GM23338 (cell line): ENCODE data around the gene DNAJC17. TPM values are rescaled to one million over a fixed set of nuclear protein-coding genes. Genes with fewer than 3 reads are reported as not detected.

Experiments used
- ATAC-seq: fragments of 200-7000 bp; cut with Tn5 transposase; 3 replicates; pipeline ENCODE4 v1.9.1; 2020
- DNase-seq: peaks from one replicate; pipeline ENCODE4 v3.0.0-alpha.2; 2015; ENCODE audit warnings: low spot score
- H2AFZ ChIP-seq: fragments of 200-600 bp; sonication (generic); 2 replicates; pipeline ENCODE4 v1.8.0; 2016; ENCODE audit warnings: antibody characterized with exemption, mild to moderate bottlenecking, moderate library complexity
- H3F3A ChIP-seq: fragments of 200-600 bp; sonication (generic); replicated peaks from 2 replicates; pipeline ENCODE4 v1.8.0; 2017; ENCODE audit warnings: antibody characterized with exemption, mixed run types, low read depth
- H3K27ac ChIP-seq: fragments of 200-600 bp; sonication (generic); 2 replicates; pipeline ENCODE4 v1.6.1; 2016; ENCODE audit warnings: low read depth
- H3K27me3 ChIP-seq: fragments of 200-600 bp; sonication (generic); 2 replicates; pipeline ENCODE4 v1.8.0; 2016; ENCODE audit warnings: mild to moderate bottlenecking, mixed run types, moderate library complexity; ENCODE audit not compliant: insufficient read depth
- H3K36me3 ChIP-seq: fragments of 200-600 bp; sonication (generic); 2 replicates; pipeline ENCODE4 v1.8.0; 2016; ENCODE audit warnings: mild to moderate bottlenecking; ENCODE audit not compliant: insufficient read depth
- H3K4me1 ChIP-seq: fragments of 200-600 bp; sonication (generic); 2 replicates; pipeline ENCODE4 v1.8.0; 2016; ENCODE audit warnings: mild to moderate bottlenecking, moderate library complexity; ENCODE audit not compliant: insufficient read depth
- H3K4me2 ChIP-seq: fragments of 200-600 bp; sonication (generic); 2 replicates; pipeline ENCODE4 v1.7.1; 2017; ENCODE audit warnings: mixed run types
- H3K4me3 ChIP-seq: fragments of 200-600 bp; sonication (generic); 2 replicates; pipeline ENCODE4 v1.6.1; 2016; ENCODE audit warnings: mixed run types
- H3K79me2 ChIP-seq: fragments of 200-600 bp; sonication (generic); replicated peaks from 2 replicates; pipeline ENCODE4 v1.8.0; 2017; ENCODE audit warnings: mild to moderate bottlenecking; ENCODE audit not compliant: insufficient read depth
- H3K9me2 ChIP-seq: fragments of 200-600 bp; sonication (generic); 2 replicates; pipeline ENCODE4 v1.8.0; 2017; ENCODE audit not compliant: insufficient read depth
- H4K20me1 ChIP-seq: fragments of 200-600 bp; sonication (generic); replicated peaks from 2 replicates; pipeline ENCODE4 v1.8.0; 2017; ENCODE audit warnings: mild to moderate bottlenecking; ENCODE audit not compliant: insufficient read depth
- H3K27ac Mint-ChIP-seq: 2 replicates; pipeline ENCODE4 v1.8.0; 2020; ENCODE audit warnings: inconsistent platforms, mild to moderate bottlenecking, moderate library complexity, mixed read lengths
- H3K27me3 Mint-ChIP-seq: 3 replicates; pipeline ENCODE4 v1.8.0; 2022; ENCODE audit warnings: low read depth, mild to moderate bottlenecking, moderate library complexity, mixed read lengths, inconsistent platforms; ENCODE audit not compliant: insufficient read depth, poor library complexity
- H3K36me3 Mint-ChIP-seq: 3 replicates; pipeline ENCODE4 v1.8.0; 2021; ENCODE audit warnings: low read depth, mild to moderate bottlenecking, inconsistent platforms, moderate library complexity, mixed read lengths
- H3K4me1 Mint-ChIP-seq: 3 replicates; pipeline ENCODE4 v1.8.0; 2020; ENCODE audit warnings: mild to moderate bottlenecking, inconsistent platforms, mixed read lengths
- H3K4me3 Mint-ChIP-seq: 3 replicates; pipeline ENCODE4 v1.8.0; 2021; ENCODE audit warnings: moderate library complexity, mild to moderate bottlenecking, inconsistent platforms, mixed read lengths
- H3K9me3 Mint-ChIP-seq: 3 replicates; pipeline ENCODE4 v1.8.0; 2020; ENCODE audit warnings: moderate library complexity, mild to moderate bottlenecking, inconsistent platforms, mixed read lengths
- CREB1 ChIP-seq: fragments of 250-450 bp; sonication (Bioruptor Pico); IDR thresholded peaks from 2 replicates; pipeline ENCODE4 v1.5.0; 2020; ENCODE audit warnings: low read depth, mild to moderate bottlenecking, moderate library complexity
- ETS1 ChIP-seq: IDR thresholded peaks from 2 replicates; pipeline ENCODE4 v1.6.1; 2016; ENCODE audit warnings: antibody characterized with exemption
- EZH2 ChIP-seq: fragments of 200-600 bp; sonication (generic); IDR thresholded peaks from one replicate; pipeline ENCODE4 v1.8.0; 2017; ENCODE audit warnings: antibody characterized with exemption, mild to moderate bottlenecking, low read depth; ENCODE audit not compliant: unreplicated experiment
- EZH2phosphoT487 ChIP-seq: fragments of 200-600 bp; sonication (generic); IDR thresholded peaks from one replicate; pipeline ENCODE4 v1.8.1; 2018; ENCODE audit warnings: antibody characterized with exemption; ENCODE audit not compliant: unreplicated experiment
- JUNB ChIP-seq: IDR thresholded peaks from one replicate; pipeline ENCODE4 v1.6.1; 2016; ENCODE audit warnings: antibody characterized with exemption; ENCODE audit not compliant: unreplicated experiment
- NANOG ChIP-seq: IDR thresholded peaks from 2 replicates; pipeline ENCODE4 v1.6.1; 2016; ENCODE audit warnings: antibody characterized with exemption, borderline replicate concordance
- POLR2AphosphoS5 ChIP-seq: IDR thresholded peaks from 2 replicates; pipeline ENCODE4 v1.6.1; 2016; ENCODE audit warnings: antibody characterized with exemption, low read depth
- REST ChIP-seq: IDR thresholded peaks from one replicate; pipeline ENCODE4 v1.6.1; 2018; ENCODE audit warnings: antibody characterized with exemption; ENCODE audit not compliant: unreplicated experiment
- STAT1 ChIP-seq: IDR thresholded peaks from one replicate; pipeline ENCODE4 v1.6.1; 2016; ENCODE audit warnings: antibody characterized with exemption; ENCODE audit not compliant: unreplicated experiment
- ZNF114 ChIP-seq: fragments of 250-450 bp; sonication (Bioruptor Pico); IDR thresholded peaks from 2 replicates; pipeline ENCODE4 v1.5.0; 2020; ENCODE audit warnings: mild to moderate bottlenecking, moderate library complexity
- ZNF331 ChIP-seq: fragments of 250-450 bp; sonication (Bioruptor Pico); IDR thresholded peaks from 2 replicates; pipeline ENCODE4 v1.5.0; 2020; ENCODE audit warnings: low read depth, mild to moderate bottlenecking, moderate library complexity
- polyA plus RNA-seq: library from polyadenylated mRNA; unstranded; fragments of >200 nt; fragmentation: Nextera tagmentation; extraction: Ambion mirVana; gene quantifications from 2 replicates; pipeline ENCODE4 v1.2.1, GENCODE V29; 2016
- total RNA-seq: library from RNA; depleted of rRNA; stranded (reverse); fragments of >200 nt; shearing (Covaris generic); gene quantifications from 2 replicates; pipeline ENCODE4 v1.2.3, GENCODE V29; 2014
- TF ChIP-seq, protein P1 (sequence below): fragments of 250-450 bp; sonication (Bioruptor Pico); IDR thresholded peaks from 2 replicates; pipeline ENCODE4 v1.5.0; 2020; ENCODE audit warnings: mild to moderate bottlenecking, moderate library complexity
- TF ChIP-seq, protein P2 (sequence below), 2 experiments: fragments of 200-600 bp in 1 of 2; sonication (generic) in 1 of 2; conservative IDR thresholded peaks; 2 replicates each; pipeline versions ENCODE4 v1.5.1 to v1.6.1; 2016 to 2017; ENCODE audit warnings: antibody characterized with exemption in 2 of 2, low read depth in 2 of 2, mild to moderate bottlenecking in 2 of 2, moderate library complexity in 1 of 2

Gene DNAJC17
- total and polyA plus RNA-seq, 2 experiments from 2014 or later, result 23.0 to 77.6 TPM

GRCh38 chr15:40831861-40832260, 24.6 kb upstream of the DNAJC17 start:
- Mint-ChIP-seq H3K4me3 (no peak overlapping the region), H3K36me3 (no peaks in the 10 kb centered on the region; the same call in 2 of the 3 replicates), H3K9me3 (no peaks in the 10 kb centered on the region), H3K4me1 (peaks cover 6% of the 10 kb centered on the region; the same call in 2 of the 3 replicates), H3K27ac (no peak overlapping the region), H3K27me3 (no peaks in the 10 kb centered on the region)
- no peaks in the 10 kb centered on the region for H3F3A ChIP-seq
- TF ChIP-seq EZH2phosphoT487 (no peak), STAT1 (no peak), POLR2AphosphoS5 (no peak), JUNB (no peak), ETS1 (no peak), REST (no peak), EZH2 (no peak), ZNF331 (CRISPR knock-in tag) (no peak), NANOG (no peak), CREB1 (CRISPR knock-in tag) (no peak), ZNF114 (CRISPR knock-in tag) (no peak)
- TF ChIP-seq, protein P1, sequence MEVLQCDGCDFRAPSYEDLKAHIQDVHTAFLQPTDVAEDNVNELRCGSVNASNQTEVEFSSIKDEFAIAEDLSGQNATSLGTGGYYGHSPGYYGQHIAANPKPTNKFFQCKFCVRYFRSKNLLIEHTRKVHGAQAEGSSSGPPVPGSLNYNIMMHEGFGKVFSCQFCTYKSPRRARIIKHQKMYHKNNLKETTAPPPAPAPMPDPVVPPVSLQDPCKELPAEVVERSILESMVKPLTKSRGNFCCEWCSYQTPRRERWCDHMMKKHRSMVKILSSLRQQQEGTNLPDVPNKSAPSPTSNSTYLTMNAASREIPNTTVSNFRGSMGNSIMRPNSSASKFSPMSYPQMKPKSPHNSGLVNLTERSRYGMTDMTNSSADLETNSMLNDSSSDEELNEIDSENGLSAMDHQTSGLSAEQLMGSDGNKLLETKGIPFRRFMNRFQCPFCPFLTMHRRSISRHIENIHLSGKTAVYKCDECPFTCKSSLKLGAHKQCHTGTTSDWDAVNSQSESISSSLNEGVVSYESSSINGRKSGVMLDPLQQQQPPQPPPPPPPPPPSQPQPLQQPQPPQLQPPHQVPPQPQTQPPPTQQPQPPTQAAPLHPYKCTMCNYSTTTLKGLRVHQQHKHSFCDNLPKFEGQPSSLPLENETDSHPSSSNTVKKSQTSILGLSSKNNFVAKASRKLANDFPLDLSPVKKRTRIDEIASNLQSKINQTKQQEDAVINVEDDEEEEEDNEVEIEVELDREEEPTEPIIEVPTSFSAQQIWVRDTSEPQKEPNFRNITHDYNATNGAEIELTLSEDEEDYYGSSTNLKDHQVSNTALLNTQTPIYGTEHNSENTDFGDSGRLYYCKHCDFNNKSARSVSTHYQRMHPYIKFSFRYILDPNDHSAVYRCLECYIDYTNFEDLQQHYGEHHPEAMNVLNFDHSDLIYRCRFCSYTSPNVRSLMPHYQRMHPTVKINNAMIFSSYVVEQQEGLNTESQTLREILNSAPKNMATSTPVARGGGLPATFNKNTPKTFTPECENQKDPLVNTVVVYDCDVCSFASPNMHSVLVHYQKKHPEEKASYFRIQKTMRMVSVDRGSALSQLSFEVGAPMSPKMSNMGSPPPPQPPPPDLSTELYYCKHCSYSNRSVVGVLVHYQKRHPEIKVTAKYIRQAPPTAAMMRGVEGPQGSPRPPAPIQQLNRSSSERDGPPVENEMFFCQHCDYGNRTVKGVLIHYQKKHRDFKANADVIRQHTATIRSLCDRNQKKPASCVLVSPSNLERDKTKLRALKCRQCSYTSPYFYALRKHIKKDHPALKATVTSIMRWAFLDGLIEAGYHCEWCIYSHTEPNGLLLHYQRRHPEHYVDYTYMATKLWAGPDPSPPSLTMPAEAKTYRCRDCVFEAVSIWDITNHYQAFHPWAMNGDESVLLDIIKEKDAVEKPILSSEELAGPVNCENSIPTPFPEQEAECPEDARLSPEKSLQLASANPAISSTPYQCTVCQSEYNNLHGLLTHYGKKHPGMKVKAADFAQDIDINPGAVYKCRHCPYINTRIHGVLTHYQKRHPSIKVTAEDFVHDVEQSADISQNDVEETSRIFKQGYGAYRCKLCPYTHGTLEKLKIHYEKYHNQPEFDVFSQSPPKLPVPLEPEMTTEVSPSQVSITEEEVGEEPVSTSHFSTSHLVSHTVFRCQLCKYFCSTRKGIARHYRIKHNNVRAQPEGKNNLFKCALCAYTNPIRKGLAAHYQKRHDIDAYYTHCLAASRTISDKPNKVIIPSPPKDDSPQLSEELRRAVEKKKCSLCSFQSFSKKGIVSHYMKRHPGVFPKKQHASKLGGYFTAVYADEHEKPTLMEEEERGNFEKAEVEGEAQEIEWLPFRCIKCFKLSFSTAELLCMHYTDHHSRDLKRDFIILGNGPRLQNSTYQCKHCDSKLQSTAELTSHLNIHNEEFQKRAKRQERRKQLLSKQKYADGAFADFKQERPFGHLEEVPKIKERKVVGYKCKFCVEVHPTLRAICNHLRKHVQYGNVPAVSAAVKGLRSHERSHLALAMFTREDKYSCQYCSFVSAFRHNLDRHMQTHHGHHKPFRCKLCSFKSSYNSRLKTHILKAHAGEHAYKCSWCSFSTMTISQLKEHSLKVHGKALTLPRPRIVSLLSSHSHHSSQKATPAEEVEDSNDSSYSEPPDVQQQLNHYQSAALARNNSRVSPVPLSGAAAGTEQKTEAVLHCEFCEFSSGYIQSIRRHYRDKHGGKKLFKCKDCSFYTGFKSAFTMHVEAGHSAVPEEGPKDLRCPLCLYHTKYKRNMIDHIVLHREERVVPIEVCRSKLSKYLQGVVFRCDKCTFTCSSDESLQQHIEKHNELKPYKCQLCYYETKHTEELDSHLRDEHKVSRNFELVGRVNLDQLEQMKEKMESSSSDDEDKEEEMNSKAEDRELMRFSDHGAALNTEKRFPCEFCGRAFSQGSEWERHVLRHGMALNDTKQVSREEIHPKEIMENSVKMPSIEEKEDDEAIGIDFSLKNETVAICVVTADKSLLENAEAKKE (CRISPR knock-in tag), result no peak
- TF ChIP-seq, protein P2, sequence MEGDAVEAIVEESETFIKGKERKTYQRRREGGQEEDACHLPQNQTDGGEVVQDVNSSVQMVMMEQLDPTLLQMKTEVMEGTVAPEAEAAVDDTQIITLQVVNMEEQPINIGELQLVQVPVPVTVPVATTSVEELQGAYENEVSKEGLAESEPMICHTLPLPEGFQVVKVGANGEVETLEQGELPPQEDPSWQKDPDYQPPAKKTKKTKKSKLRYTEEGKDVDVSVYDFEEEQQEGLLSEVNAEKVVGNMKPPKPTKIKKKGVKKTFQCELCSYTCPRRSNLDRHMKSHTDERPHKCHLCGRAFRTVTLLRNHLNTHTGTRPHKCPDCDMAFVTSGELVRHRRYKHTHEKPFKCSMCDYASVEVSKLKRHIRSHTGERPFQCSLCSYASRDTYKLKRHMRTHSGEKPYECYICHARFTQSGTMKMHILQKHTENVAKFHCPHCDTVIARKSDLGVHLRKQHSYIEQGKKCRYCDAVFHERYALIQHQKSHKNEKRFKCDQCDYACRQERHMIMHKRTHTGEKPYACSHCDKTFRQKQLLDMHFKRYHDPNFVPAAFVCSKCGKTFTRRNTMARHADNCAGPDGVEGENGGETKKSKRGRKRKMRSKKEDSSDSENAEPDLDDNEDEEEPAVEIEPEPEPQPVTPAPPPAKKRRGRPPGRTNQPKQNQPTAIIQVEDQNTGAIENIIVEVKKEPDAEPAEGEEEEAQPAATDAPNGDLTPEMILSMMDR (conservative IDR thresholded peaks at IDR 0.05; ENCODE audit: low read depth in 2 of 2), result no peak
- no peaks in the 10 kb centered on the region for H3K27me3 ChIP-seq
- H4K20me1 ChIP-seq, result no peaks in the 10 kb centered on the region
- DNase-seq, result no peak
- no peak overlapping the region for H2AFZ ChIP-seq
- no peaks in the 10 kb centered on the region for H3K79me2 ChIP-seq
- ATAC-seq, result no peak
- no peaks in the 10 kb centered on the region for H3K36me3 ChIP-seq
- H3K27ac ChIP-seq, result no peak overlapping the region
- H3K4me1 ChIP-seq, result no peaks in the 10 kb centered on the region
- H3K4me3 ChIP-seq, result no peak overlapping the region
- H3K4me2 ChIP-seq, result no peak overlapping the region
- no peaks in the 10 kb centered on the region for H3K9me2 ChIP-seq
